IPS DF 6.9 (cell line): ENCODE data around the gene AGRN.
A peak's percentile ranks its signal among the peaks of the same experiment; 100 is the strongest.

Experiments
- DNase-seq: peaks from one replicate; pipeline ENCODE4 v3.0.0-alpha.2; 2013; ENCODE audit warnings: low read depth, low spot score
- H3K27ac ChIP-seq: one replicate; pipeline ENCODE4 v1.5.1; 2013; ENCODE audit warnings: low read length, control low read depth
- H3K27me3 ChIP-seq: 2 replicates; pipeline ENCODE4 v1.6.1; 2013; ENCODE audit warnings: mild to moderate bottlenecking, low read length; ENCODE audit not compliant: control insufficient read depth, insufficient read depth
- H3K36me3 ChIP-seq: 2 replicates; pipeline ENCODE4 v1.6.1; 2013; ENCODE audit warnings: low read length; ENCODE audit not compliant: control insufficient read depth, insufficient read depth
- H3K4me1 ChIP-seq: 2 replicates; pipeline ENCODE4 v1.6.1; 2013; ENCODE audit warnings: low read length; ENCODE audit not compliant: control insufficient read depth, insufficient read depth
- H3K4me3 ChIP-seq: 2 replicates; pipeline ENCODE4 v1.5.1; 2013; ENCODE audit warnings: mild to moderate bottlenecking, low read length
- H3K9me3 ChIP-seq: 2 replicates; pipeline ENCODE4 v1.6.1; 2013; ENCODE audit warnings: low read length, inconsistent platforms; ENCODE audit not compliant: control insufficient read depth, insufficient read depth
- WGBS: extraction: QIAGEN DNeasy Blood & Tissue Kit; methylation state at CpG from one replicate; pipeline ENCODE4 v1.1.7; 2013; ENCODE audit warnings: mixed read lengths, missing lambda C conversion rate; ENCODE audit not compliant: insufficient read length, insufficient coverage; 5-methylcytosine and 5-hydroxymethylcytosine counted together

Gene AGRN

DNA sequence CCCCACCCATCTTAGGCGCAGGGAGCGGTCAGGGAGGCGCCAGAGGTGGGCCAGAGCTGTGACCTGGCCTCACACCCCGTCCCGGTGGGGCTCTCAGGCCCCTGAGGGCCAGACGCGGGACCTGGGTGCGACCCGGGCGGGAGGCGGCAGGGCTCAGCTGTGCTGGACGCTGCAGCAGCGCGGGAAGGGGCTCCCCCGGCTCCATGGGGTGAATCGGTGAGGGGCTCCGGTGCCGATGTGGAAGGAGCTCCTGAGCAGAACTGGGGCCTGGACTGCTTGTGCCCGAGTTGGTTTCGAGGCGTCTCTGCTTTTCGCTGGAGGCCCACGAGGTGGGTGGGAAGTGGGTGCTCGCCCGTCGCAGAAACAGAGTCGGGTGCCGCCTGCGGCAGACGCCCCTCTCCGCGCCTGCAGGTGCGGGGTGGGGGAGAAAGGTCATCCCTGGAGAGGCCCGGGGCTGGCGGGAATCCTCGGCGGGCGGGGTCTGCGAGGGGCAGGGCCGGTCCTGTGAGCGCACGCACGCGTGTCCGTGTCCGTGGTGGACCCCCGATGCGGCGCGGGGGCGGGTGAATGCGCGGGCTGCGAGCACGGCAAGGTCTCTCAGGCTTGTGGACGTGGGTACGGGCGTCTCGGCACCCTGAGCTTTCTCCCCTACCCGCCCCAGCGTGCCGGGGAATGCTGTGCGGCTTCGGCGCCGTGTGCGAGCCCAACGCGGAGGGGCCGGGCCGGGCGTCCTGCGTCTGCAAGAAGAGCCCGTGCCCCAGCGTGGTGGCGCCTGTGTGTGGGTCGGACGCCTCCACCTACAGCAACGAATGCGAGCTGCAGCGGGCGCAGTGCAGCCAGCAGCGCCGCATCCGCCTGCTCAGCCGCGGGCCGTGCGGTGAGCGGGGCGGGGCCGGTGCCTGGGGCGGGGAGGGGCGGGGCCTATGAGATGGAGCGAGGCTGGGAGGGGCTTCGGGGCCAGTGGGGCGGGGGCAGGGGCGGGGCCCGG lies 20.4 kb downstream of the AGRN start:
- Histone ChIP-seq H3K27ac (no peak overlapping the region), H3K9me3 (no peaks in the 10 kb centered on the region), H3K4me1 (peaks cover 2% of the 10 kb centered on the region), H3K4me3 (peak overlapping the region; percentile 12; the same call in 1 of the 2 replicates), H3K36me3 (peaks cover 33% of the 10 kb centered on the region), H3K27me3 (no peaks in the 10 kb centered on the region)
- no peak for DNase-seq
- no CpG with 5 or more reads among the region's 99 CpGs for WGBS

DNA sequence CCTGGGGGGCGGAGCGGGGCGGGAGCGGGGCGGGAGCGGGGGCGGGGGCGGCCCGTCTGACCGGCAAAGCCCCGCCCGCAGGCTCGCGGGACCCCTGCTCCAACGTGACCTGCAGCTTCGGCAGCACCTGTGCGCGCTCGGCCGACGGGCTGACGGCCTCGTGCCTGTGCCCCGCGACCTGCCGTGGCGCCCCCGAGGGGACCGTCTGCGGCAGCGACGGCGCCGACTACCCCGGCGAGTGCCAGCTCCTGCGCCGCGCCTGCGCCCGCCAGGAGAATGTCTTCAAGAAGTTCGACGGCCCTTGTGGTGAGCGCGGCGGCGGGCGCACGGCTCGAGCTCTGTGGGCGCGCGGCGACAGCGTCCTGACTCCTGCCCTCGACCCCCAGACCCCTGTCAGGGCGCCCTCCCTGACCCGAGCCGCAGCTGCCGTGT lies 21.2 kb downstream of the AGRN start:
- H3K9me3 ChIP-seq: no peaks in the 10 kb centered on the region
- peaks cover 38% of the 10 kb centered on the region for H3K36me3 ChIP-seq
- peaks cover 2% of the 10 kb centered on the region for H3K4me1 ChIP-seq
- no peak for DNase-seq
- H3K27me3 ChIP-seq: no peaks in the 10 kb centered on the region
- no peak overlapping the region for H3K27ac ChIP-seq
- no CpG with 5 or more reads among the region's 60 CpGs for WGBS
- peak overlapping the region; percentile 5; the same call in 1 of the 2 replicates for H3K4me3 ChIP-seq

- no peak for DNase-seq
- Histone ChIP-seq H3K9me3 (no peaks in the 10 kb centered on the region), H3K4me1 (peaks cover 2% of the 10 kb centered on the region), H3K27ac (no peak overlapping the region), H3K27me3 (no peaks in the 10 kb centered on the region), H3K4me3 (no peak overlapping the region), H3K36me3 (peaks cover 46% of the 10 kb centered on the region)
- WGBS: no CpG with 5 or more reads among the region's 25 CpGs
Observed at GRCh38 chr1:1041873-1042272, 22.0 kb downstream of the AGRN start.

GRCh38 chr1:1042835-1043234 lies 22.9 kb downstream of the AGRN start:
- H3K4me1 ChIP-seq: peaks cover 2% of the 10 kb centered on the region
- WGBS: no CpG with 5 or more reads among the region's 10 CpGs
- peaks cover 54% of the 10 kb centered on the region for H3K36me3 ChIP-seq
- H3K4me3 ChIP-seq: no peak overlapping the region
- no peaks in the 10 kb centered on the region for H3K27me3 ChIP-seq
- no peaks in the 10 kb centered on the region for H3K9me3 ChIP-seq
- H3K27ac ChIP-seq: no peak overlapping the region
- no peak for DNase-seq

DNA sequence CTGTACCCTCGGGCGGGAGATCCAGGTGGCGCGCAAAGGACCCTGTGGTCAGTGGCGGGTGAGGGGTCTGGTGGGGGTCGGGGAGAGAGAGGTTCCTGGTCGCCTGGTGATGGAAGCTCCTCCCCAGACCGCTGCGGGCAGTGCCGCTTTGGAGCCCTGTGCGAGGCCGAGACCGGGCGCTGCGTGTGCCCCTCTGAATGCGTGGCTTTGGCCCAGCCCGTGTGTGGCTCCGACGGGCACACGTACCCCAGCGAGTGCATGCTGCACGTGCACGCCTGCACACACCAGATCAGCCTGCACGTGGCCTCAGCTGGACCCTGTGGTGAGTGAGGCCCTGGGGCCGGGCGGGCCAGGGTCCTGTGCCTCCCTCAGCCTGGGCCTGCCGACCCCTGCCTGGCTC lies 23.5 kb downstream of the AGRN start:
- Histone ChIP-seq H3K9me3 (no peaks in the 10 kb centered on the region), H3K36me3 (peaks cover 57% of the 10 kb centered on the region), H3K4me1 (peaks cover 2% of the 10 kb centered on the region), H3K27me3 (no peaks in the 10 kb centered on the region), H3K27ac (no peak overlapping the region), H3K4me3 (no peak overlapping the region)
- no peak for DNase-seq
- WGBS: no CpG with 5 or more reads among the region's 27 CpGs

DNA sequence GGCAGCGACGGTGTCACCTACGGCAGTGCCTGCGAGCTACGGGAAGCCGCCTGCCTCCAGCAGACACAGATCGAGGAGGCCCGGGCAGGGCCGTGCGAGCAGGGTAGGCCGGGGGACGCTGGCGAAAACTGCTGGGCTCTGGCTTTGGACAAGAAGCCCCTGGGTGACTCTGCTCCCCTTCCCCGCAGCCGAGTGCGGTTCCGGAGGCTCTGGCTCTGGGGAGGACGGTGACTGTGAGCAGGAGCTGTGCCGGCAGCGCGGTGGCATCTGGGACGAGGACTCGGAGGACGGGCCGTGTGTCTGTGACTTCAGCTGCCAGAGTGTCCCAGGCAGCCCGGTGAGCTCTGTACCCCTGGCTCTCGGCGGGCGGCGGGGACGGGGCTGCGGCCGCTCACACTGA lies 24.0 kb downstream of the AGRN start:
- WGBS: no CpG with 5 or more reads among the region's 33 CpGs
- peaks cover 57% of the 10 kb centered on the region for H3K36me3 ChIP-seq
- H3K27me3 ChIP-seq: no peaks in the 10 kb centered on the region
- DNase-seq: no peak
- no peak overlapping the region for H3K27ac ChIP-seq
- H3K4me1 ChIP-seq: peaks cover 2% of the 10 kb centered on the region
- no peaks in the 10 kb centered on the region for H3K9me3 ChIP-seq
- no peak overlapping the region for H3K4me3 ChIP-seq

- H3K27ac ChIP-seq: no peak overlapping the region
- DNase-seq: no peak
- no peak overlapping the region for H3K4me3 ChIP-seq
- peaks cover 57% of the 10 kb centered on the region for H3K36me3 ChIP-seq
- no peaks in the 10 kb centered on the region for H3K9me3 ChIP-seq
- peaks cover 2% of the 10 kb centered on the region for H3K4me1 ChIP-seq
- no peaks in the 10 kb centered on the region for H3K27me3 ChIP-seq
- WGBS: no CpG with 5 or more reads among the region's 34 CpGs
Observed at GRCh38 chr1:1044455-1045078, 24.6 kb downstream of the AGRN start.

- Histone ChIP-seq H3K27ac (no peak overlapping the region), H3K4me3 (no peak overlapping the region), H3K27me3 (no peaks in the 10 kb centered on the region), H3K4me1 (peaks cover 2% of the 10 kb centered on the region; the same call in 1 of the 2 replicates), H3K9me3 (no peaks in the 10 kb centered on the region), H3K36me3 (peaks cover 57% of the 10 kb centered on the region)
- no peak for DNase-seq
- no CpG with 5 or more reads among the region's 23 CpGs for WGBS
Observed at GRCh38 chr1:1045129-1045528, 25.2 kb downstream of the AGRN start.

DNA sequence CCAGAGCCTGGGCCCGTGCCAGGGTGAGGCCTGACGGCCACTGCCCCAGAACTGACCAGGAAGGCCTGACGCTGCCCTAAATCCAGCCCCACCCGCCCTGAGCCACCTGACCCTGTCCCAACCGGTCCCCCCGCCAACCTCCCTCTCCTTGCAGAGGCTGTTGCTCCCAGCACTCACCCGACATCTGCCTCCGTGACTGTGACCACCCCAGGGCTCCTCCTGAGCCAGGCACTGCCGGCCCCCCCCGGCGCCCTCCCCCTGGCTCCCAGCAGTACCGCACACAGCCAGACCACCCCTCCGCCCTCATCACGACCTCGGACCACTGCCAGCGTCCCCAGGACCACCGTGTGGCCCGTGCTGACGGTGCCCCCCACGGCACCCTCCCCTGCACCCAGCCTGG lies 26.3 kb downstream of the AGRN start:
- H3K9me3 ChIP-seq: no peaks in the 10 kb centered on the region
- no CpG with 5 or more reads among the region's 20 CpGs for WGBS
- DNase-seq: no peak
- no peaks in the 10 kb centered on the region; the same call in 1 of the 2 replicates for H3K4me1 ChIP-seq
- H3K4me3 ChIP-seq: no peak overlapping the region
- H3K27me3 ChIP-seq: no peaks in the 10 kb centered on the region
- H3K27ac ChIP-seq: no peak overlapping the region
- H3K36me3 ChIP-seq: peaks cover 59% of the 10 kb centered on the region

DNA sequence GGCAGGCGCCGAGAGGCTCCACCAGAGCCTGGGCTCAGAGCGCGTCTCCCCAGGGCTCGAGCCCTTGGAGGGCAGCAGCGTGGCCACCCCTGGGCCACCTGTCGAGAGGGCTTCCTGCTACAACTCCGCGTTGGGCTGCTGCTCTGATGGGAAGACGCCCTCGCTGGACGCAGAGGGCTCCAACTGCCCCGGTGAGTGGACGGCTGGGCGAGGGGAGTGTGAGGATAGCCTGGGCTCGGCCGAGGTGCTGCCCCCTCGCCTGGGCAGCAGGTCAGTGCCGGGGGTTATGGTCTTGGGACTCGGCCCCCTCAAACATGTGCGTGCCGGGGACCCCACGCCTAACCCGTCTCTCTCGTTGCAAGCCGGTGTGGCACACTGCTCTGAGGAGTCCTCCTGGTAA lies 26.8 kb downstream of the AGRN start:
- no peaks in the 10 kb centered on the region; the same call in 1 of the 2 replicates for H3K4me1 ChIP-seq
- peaks cover 64% of the 10 kb centered on the region for H3K36me3 ChIP-seq
- H3K4me3 ChIP-seq: no peak overlapping the region
- no peak for DNase-seq
- H3K27me3 ChIP-seq: no peaks in the 10 kb centered on the region
- no peaks in the 10 kb centered on the region for H3K9me3 ChIP-seq
- no CpG with 5 or more reads among the region's 26 CpGs for WGBS
- no peak overlapping the region for H3K27ac ChIP-seq
